Osteoblast (primary cell): ENCODE data around the gene DOCK1. TPM values are rescaled to one million over a fixed set of nuclear protein-coding genes. Genes with fewer than 3 reads are reported as not detected.

Experiments used
- DNase-seq: peaks from one replicate; pipeline ENCODE4 v3.0.0; 2011; ENCODE audit warnings: low spot score, mixed read lengths; ENCODE audit not compliant: insufficient read length; ENCODE audit errors: missing footprints
- H2AFZ ChIP-seq: 2 replicates; pipeline ENCODE4 v1.6.0; 2011; ENCODE audit warnings: mild to moderate bottlenecking, low read length
- H3K27ac ChIP-seq: 2 replicates; pipeline ENCODE4 v1.5.1; 2011; ENCODE audit warnings: mild to moderate bottlenecking, low read depth, low read length, moderate library complexity
- H3K27me3 ChIP-seq: 2 replicates; pipeline ENCODE4 v1.6.0; 2012; ENCODE audit warnings: mild to moderate bottlenecking, control low read depth, inconsistent platforms, low read length, moderate library complexity; ENCODE audit not compliant: insufficient read depth
- H3K36me3 ChIP-seq: 2 replicates; pipeline ENCODE4 v1.5.1; 2011; ENCODE audit warnings: mild to moderate bottlenecking, low read length, control low read depth, moderate library complexity; ENCODE audit not compliant: insufficient read depth
- H3K4me1 ChIP-seq: 2 replicates; pipeline ENCODE4 v1.5.1; 2011; ENCODE audit warnings: mild to moderate bottlenecking, low read length, control low read depth, moderate library complexity; ENCODE audit not compliant: insufficient read depth
- H3K4me2 ChIP-seq: 2 replicates; pipeline ENCODE4 v1.6.0; 2011; ENCODE audit warnings: mild to moderate bottlenecking, low read length; ENCODE audit not compliant: insufficient read depth
- H3K4me3 ChIP-seq: fragments of 200-600 bp; sonication (generic); 3 replicates; pipeline ENCODE4 v1.5.1; 2012; ENCODE audit warnings: mild to moderate bottlenecking, low read length, inconsistent platforms; ENCODE audit not compliant: insufficient read depth
- H3K79me2 ChIP-seq: 2 replicates; pipeline ENCODE4 v1.6.0; 2012; ENCODE audit warnings: mild to moderate bottlenecking, low read length, control low read depth, inconsistent platforms; ENCODE audit not compliant: insufficient read depth
- H3K9me3 ChIP-seq: 2 replicates; pipeline ENCODE4 v1.5.1; 2011; ENCODE audit warnings: low read depth, low read length, control low read depth
- H4K20me1 ChIP-seq: 2 replicates; pipeline ENCODE4 v1.6.0; 2012; ENCODE audit warnings: mild to moderate bottlenecking, low read length, control low read depth; ENCODE audit not compliant: insufficient read depth
- CTCF ChIP-seq: IDR thresholded peaks from 2 replicates; pipeline ENCODE4 v1.5.1; 2011; ENCODE audit warnings: mild to moderate bottlenecking, low read depth, low read length, moderate library complexity; ENCODE audit errors: extremely low read depth
- total RNA-seq: library from RNA; depleted of rRNA; stranded (reverse); fragments of >200 nt; gene quantifications from 2 replicates; pipeline ENCODE4 v1.2.3, GENCODE V29; 2012

The DOCK1 gene
- total RNA-seq, 1 donor, result 80.3 TPM

GRCh38 chr10:127092916-127093315 lies 187.7 kb downstream of the DOCK1 start:
- Histone ChIP-seq H3K27ac (no peak overlapping the region), H2AFZ (no peak overlapping the region), H3K27me3 (no peaks in the 10 kb centered on the region), H4K20me1 (peaks cover 13% of the 10 kb centered on the region), H3K36me3 (peaks cover 10% of the 10 kb centered on the region), H3K4me2 (no peak overlapping the region), H3K4me1 (no peaks in the 10 kb centered on the region), H3K79me2 (no peaks in the 10 kb centered on the region), H3K4me3 (no peak overlapping the region), H3K9me3 (no peaks in the 10 kb centered on the region)
- DNase-seq, result no peak
- no peak for TF ChIP-seq CTCF

DNA sequence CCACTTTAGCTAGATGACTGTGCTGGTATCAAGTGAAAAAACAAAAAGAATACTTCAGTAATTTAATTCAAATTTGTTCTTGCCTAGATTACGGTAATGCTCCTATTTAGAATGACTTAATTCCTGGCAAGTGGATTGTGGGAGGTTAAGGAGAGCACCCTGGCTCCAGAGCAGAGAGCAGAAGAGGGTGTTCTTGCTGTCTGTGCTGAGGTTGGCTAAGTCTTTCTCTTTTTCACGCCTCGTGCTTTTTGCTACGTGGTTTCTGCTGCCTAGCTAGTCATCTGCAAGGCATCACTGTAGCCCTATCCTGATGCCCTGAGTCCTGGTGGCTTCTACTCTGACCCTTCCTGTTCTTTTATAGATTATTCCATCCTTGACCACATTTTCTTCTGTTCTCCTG lies 189.8 kb downstream of the DOCK1 start:
- no peaks in the 10 kb centered on the region for H3K9me3 ChIP-seq
- no peaks in the 10 kb centered on the region for H3K79me2 ChIP-seq
- H3K4me3 ChIP-seq, result no peak overlapping the region
- no peak overlapping the region for H3K4me2 ChIP-seq
- TF ChIP-seq CTCF, result no peak
- H4K20me1 ChIP-seq, result peaks cover 20% of the 10 kb centered on the region
- no peak overlapping the region for H2AFZ ChIP-seq
- H3K27ac ChIP-seq, result no peak overlapping the region
- DNase-seq, result no peak
- H3K4me1 ChIP-seq, result no peaks in the 10 kb centered on the region
- peaks cover 12% of the 10 kb centered on the region for H3K36me3 ChIP-seq
- H3K27me3 ChIP-seq, result no peaks in the 10 kb centered on the region

DNA sequence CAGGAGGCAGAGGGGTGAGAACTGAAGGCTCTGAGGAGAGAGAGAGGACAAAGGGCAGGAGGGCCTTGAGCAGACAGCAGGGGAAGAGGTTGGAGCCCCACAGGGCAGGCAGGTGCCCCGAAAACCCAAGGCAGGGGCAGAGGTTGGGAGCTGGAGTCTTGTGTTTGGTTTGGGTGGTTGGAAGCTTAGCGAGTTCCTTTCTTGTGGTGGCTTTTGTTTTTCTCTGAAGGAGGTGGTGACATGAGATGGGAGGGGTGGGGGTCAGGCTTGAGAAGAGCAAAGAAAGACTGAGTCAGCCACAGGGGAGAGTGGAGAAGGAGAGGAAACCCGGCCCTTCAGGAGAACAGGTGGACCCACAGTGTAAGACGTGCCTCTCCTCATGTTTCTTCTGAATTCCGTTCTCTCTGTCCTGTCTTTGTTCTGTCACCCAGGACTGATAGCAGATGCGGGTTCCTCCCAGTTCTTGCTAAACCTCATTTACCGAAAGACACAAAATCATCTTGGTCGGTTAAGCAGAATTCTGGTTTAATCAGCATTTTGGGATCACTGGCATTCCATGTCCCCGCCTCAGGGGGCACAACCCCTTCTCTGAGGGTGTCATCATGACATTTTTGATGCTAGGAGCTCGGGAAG lies 195.9 kb downstream of the DOCK1 start:
- H3K27ac ChIP-seq, result no peak overlapping the region
- no peaks in the 10 kb centered on the region for H3K27me3 ChIP-seq
- TF ChIP-seq CTCF, result no peak
- no peaks in the 10 kb centered on the region for H3K9me3 ChIP-seq
- H3K36me3 ChIP-seq, result peaks cover 10% of the 10 kb centered on the region
- H3K4me2 ChIP-seq, result no peak overlapping the region
- no peak overlapping the region for H2AFZ ChIP-seq
- H4K20me1 ChIP-seq, result peaks cover 24% of the 10 kb centered on the region
- H3K79me2 ChIP-seq, result no peaks in the 10 kb centered on the region
- H3K4me1 ChIP-seq, result no peaks in the 10 kb centered on the region
- peak; percentile 68 for DNase-seq
- H3K4me3 ChIP-seq, result no peak overlapping the region

DNA sequence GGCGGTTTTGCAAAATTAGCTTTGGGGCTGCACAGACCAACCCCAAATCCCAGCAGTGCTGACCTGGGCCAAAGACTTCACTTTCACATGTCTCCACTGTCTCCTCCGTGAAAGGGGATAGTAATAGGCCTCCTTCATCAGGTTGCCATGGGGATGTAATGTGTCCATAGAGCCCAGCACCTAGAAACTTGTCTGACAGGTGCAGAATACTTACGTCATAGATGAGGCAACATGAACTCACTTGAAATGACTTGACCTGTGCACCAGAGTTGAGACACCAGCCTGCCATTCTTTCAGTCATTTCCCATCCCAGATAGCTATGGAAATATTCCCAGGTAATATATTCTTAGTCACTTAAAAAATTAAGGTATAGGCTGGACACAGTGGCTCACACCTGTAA lies 196.9 kb downstream of the DOCK1 start:
- Histone ChIP-seq H3K36me3 (peaks cover 13% of the 10 kb centered on the region), H2AFZ (no peak overlapping the region), H3K4me2 (no peak overlapping the region), H3K27ac (no peak overlapping the region), H3K27me3 (no peaks in the 10 kb centered on the region), H3K4me1 (no peaks in the 10 kb centered on the region), H3K4me3 (no peak overlapping the region), H3K9me3 (no peaks in the 10 kb centered on the region), H3K79me2 (no peaks in the 10 kb centered on the region), H4K20me1 (peaks cover 24% of the 10 kb centered on the region)
- no peak for TF ChIP-seq CTCF
- no peak for DNase-seq
